ENCODE results near the gene STIM1. TPM values are rescaled to one million over a fixed set of nuclear protein-coding genes. Genes with fewer than 3 reads are reported as not detected.

Gene STIM1
- total and polyA plus RNA-seq, 10 of the 15 experiments (the other 5 are each of a cell fraction or from before 2014, with no cell fraction given) = 8.6 to 57.7 (median 29.3) TPM

- no peaks in the 10 kb centered on the region for H4K20me1 ChIP-seq (ENCODE audit: control insufficient read depth, insufficient read depth)
- no peak overlapping the region for H3K27ac ChIP-seq (ENCODE audit: control insufficient read depth, insufficient read depth)
- no peak overlapping the region for H2AFZ ChIP-seq (ENCODE audit: control insufficient read depth, low read depth, low read length)
- H3K9ac ChIP-seq (ENCODE audit: control insufficient read depth, insufficient read depth, low read length) = no peak overlapping the region
- 48% methylated on average over 3 of the region's 3 CpGs for WGBS (ENCODE audit: insufficient coverage, insufficient replicate concordance, low lambda C conversion rate, missing lambda C conversion rate)
- H3K79me2 ChIP-seq (ENCODE audit: control insufficient read depth, insufficient read depth, low read length) = peaks cover 33% of the 10 kb centered on the region
- FAIRE-seq = no peak
- ChIA-PET RAD21 (ENCODE audit: unreplicated experiment) (interaction anchor here (2.6 kb wide), 1 partner anchor 55 kb away, joined by 9 read pairs; the partner anchor contains the start of gene STIM1), SMC1A (ENCODE audit: uncharacterized antibody, unreplicated experiment) (interaction anchor here (1.5 kb wide), 1 partner anchor 8 kb away, joined by 3 read pairs; no protein-coding TSS in a partner anchor), POLR2A (no interaction called here), CTCF (interaction anchor here (1.4 kb wide), 1 partner anchor 55 kb away, joined by 3 read pairs; no protein-coding TSS in a partner anchor)
- DNase-seq (ENCODE audit: low read depth, low spot score) = no peak
- intact Hi-C loops (cut with micrococcal nuclease; ENCODE audit: unreplicated experiment) = no loop called here
- H3K4me1 ChIP-seq (ENCODE audit: control insufficient read depth, insufficient read depth, low read length) = peaks cover 21% of the 10 kb centered on the region
- no TSS peak for BruUV-seq (replicated peaks)
- no peaks in the 10 kb centered on the region for H3K27me3 ChIP-seq (replicated peaks in 1 of 2; ENCODE audit: control insufficient read depth in 2 of 2, insufficient read depth in 2 of 2, low read length in 1 of 2)
- no peak for ATAC-seq
- in situ Hi-C loops (cut with MboI) = no loop called here
- no peak overlapping the region for H3K4me2 ChIP-seq (ENCODE audit: control insufficient read depth, insufficient read depth)
- no peaks in the 10 kb centered on the region for H3K9me3 ChIP-seq (replicated peaks; ENCODE audit: control insufficient read depth, insufficient read depth, low read length)
- no peaks in the 10 kb centered on the region; a peak in 1 of 4 replicates for H3K36me3 ChIP-seq (ENCODE audit: control insufficient read depth in 2 of 2, insufficient read depth in 2 of 2, low read length in 1 of 2)
- H3K4me3 ChIP-seq = no peak overlapping the region
- TF ChIP-seq POU2F2 (IDR thresholded peaks at IDR 0.05; ENCODE audit: borderline replicate concordance, low read depth, low read length) (no peak), ASH2L (IDR thresholded peaks at IDR 0.05; ENCODE audit: borderline replicate concordance, low read depth) (no peak), PBX3 (IDR thresholded peaks at IDR 0.05; ENCODE audit: insufficient replicate concordance, low read depth, low read length) (no peak), KLF5 (IDR thresholded peaks at IDR 0.05; ENCODE audit: partially characterized antibody) (no peak), IKZF1 (conservative IDR thresholded peaks at IDR 0.05) (no peak), E2F4 (IDR thresholded peaks at IDR 0.05; ENCODE audit: low read depth, low read length) (no peak), SREBF1 (IDR thresholded peaks at IDR 0.05; ENCODE audit: low read length) (no peak), TAF1 (IDR thresholded peaks at IDR 0.05; ENCODE audit: borderline replicate concordance, low read depth, low read length) (no peak), CHD4 (IDR thresholded peaks at IDR 0.05) (no peak), TBL1XR1 (IDR thresholded peaks at IDR 0.05; ENCODE audit: low read depth, low read length) (no peak), CREB1 (IDR thresholded peaks at IDR 0.05; ENCODE audit: low read depth) (no peak), HDAC2 (IDR thresholded peaks at IDR 0.05) (no peak), NFIC (IDR thresholded peaks at IDR 0.05; ENCODE audit: low read depth, low read length) (no peak)
- TF ChIP-seq, protein P1, sequence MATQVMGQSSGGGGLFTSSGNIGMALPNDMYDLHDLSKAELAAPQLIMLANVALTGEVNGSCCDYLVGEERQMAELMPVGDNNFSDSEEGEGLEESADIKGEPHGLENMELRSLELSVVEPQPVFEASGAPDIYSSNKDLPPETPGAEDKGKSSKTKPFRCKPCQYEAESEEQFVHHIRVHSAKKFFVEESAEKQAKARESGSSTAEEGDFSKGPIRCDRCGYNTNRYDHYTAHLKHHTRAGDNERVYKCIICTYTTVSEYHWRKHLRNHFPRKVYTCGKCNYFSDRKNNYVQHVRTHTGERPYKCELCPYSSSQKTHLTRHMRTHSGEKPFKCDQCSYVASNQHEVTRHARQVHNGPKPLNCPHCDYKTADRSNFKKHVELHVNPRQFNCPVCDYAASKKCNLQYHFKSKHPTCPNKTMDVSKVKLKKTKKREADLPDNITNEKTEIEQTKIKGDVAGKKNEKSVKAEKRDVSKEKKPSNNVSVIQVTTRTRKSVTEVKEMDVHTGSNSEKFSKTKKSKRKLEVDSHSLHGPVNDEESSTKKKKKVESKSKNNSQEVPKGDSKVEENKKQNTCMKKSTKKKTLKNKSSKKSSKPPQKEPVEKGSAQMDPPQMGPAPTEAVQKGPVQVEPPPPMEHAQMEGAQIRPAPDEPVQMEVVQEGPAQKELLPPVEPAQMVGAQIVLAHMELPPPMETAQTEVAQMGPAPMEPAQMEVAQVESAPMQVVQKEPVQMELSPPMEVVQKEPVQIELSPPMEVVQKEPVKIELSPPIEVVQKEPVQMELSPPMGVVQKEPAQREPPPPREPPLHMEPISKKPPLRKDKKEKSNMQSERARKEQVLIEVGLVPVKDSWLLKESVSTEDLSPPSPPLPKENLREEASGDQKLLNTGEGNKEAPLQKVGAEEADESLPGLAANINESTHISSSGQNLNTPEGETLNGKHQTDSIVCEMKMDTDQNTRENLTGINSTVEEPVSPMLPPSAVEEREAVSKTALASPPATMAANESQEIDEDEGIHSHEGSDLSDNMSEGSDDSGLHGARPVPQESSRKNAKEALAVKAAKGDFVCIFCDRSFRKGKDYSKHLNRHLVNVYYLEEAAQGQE (IDR thresholded peaks at IDR 0.05; ENCODE audit: low read depth, low read length) = no peak
- TF ChIP-seq, protein P2, sequence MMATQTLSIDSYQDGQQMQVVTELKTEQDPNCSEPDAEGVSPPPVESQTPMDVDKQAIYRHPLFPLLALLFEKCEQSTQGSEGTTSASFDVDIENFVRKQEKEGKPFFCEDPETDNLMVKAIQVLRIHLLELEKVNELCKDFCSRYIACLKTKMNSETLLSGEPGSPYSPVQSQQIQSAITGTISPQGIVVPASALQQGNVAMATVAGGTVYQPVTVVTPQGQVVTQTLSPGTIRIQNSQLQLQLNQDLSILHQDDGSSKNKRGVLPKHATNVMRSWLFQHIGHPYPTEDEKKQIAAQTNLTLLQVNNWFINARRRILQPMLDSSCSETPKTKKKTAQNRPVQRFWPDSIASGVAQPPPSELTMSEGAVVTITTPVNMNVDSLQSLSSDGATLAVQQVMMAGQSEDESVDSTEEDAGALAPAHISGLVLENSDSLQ (IDR thresholded peaks at IDR 0.05) = no peak
- TF ChIP-seq, protein P3, sequence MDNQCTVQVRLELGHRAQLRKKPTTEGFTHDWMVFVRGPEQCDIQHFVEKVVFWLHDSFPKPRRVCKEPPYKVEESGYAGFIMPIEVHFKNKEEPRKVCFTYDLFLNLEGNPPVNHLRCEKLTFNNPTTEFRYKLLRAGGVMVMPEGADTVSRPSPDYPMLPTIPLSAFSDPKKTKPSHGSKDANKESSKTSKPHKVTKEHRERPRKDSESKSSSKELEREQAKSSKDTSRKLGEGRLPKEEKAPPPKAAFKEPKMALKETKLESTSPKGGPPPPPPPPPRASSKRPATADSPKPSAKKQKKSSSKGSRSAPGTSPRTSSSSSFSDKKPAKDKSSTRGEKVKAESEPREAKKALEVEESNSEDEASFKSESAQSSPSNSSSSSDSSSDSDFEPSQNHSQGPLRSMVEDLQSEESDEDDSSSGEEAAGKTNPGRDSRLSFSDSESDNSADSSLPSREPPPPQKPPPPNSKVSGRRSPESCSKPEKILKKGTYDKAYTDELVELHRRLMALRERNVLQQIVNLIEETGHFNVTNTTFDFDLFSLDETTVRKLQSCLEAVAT (IDR thresholded peaks at IDR 0.05) = no peak
Measured at GRCh38 chr11:3909901-3910300, 54.4 kb downstream of the STIM1 start.

All from GM12878 (cell line).